HG02870 (cell line): ENCODE measurements around the gene ME3.
"Not testable (repeated sequence)": the region's sequence is repeated elsewhere in the genome, so short reads cannot be mapped to it uniquely, and the experiment has no call there.

Experiments used
- ATAC-seq: cut with Tn5 transposase; IDR thresholded peaks from one replicate; pipeline ENCODE4 v1.9.1; 2021; ENCODE audit warnings: mild to moderate bottlenecking, moderate library complexity; ENCODE audit not compliant: unreplicated experiment

ME3 gene

DNA sequence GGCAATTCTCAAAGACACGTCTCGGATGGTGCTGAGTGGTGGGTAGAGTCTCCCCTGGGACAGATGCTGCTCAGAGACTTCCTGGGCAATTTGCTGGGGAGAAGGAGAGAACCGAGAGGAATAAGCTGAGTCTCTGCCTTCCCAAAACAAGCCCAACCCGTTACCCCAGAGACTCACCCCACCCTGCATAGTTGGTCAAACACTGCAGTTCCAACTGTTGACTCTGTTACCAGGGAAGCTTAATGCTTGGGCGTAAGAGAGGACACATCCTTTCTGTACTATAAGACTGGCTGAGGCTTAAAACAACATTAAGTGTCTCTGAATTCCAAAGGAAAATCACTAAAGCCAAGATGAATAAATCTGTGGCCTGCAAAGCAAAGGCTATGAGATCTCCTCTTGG is 229.6 kb downstream of the ME3 start:
- ATAC-seq = no peak

DNA sequence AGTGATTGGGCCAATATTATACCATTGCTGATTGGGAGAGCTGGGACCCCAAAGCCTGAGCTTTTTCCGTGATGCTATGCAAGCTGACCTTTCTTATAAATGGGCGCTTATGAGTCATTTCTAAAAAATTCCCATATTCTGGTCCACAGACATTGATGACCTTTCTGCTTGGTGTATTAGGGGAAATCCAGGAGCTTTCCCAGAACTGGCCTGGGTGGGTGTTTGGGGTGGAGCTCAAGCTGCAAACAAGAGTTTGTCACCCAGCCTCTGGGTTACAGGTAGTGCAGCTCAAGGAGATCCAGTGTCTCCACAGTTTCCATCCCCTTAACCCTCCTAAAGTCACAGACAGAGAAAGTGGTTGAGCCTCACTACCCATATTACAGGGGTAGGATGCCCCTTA is 230.0 kb downstream of the ME3 start:
- ATAC-seq = no peak

DNA sequence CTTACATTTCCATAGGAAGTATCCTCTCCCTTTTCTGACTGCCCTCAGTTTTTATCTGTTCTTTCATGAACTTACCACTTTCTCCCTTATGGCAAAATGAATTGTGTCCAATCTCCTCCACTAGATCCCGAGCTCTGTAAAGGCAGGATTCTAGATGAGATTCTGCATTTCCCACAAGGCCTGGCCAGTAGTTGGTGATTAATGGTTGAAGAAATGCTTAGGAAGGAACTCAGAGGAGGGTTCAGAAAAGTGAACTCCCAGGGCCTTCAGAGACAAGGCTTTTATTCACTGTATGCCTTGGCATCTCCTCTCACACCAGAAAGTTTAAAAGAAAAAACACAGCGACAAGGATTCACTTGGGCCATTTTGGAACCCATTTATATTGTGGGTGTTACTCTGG is 231.6 kb downstream of the ME3 start:
- ATAC-seq = no peak

DNA sequence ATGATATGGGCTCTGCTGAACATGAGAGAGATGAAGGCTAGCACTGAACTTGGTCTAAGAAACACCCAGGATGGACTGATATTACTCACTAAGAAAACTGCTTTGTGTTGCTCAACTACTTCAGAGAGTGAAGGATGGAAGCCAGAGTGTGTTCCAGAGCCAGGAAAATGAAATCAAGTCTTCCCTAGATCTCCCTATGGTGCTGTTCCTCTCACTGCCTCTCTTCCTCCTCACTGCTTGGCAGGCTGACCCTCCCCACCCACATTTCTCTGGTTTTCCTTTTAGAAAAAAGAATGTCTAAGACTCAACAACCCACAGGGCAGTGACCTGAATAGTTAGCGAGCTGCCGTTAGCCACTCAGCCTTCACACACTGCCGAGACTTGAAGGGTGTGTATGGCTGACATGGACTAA is 232.1 kb downstream of the ME3 start:
- no peak for ATAC-seq

DNA sequence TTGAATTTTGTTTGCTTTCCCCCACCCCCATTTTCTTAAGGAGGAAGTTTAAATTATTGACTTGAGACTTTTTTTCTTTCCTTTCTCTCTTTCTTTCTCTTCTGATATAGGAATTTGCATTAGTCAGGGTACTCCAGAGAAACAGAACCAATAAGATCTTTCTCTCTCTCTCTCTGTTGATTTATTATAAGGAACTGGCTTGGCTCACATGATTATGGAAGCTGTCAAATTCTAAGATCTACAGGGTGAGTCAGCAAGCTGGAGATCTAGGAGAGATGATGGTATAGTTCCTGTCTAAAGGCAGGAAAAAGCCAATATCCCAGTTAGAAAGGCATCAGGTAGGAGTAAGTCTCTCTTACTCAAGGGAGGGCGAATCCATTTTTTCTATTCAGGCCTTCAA is 233.7 kb downstream of the ME3 start:
- ATAC-seq = no peak

DNA sequence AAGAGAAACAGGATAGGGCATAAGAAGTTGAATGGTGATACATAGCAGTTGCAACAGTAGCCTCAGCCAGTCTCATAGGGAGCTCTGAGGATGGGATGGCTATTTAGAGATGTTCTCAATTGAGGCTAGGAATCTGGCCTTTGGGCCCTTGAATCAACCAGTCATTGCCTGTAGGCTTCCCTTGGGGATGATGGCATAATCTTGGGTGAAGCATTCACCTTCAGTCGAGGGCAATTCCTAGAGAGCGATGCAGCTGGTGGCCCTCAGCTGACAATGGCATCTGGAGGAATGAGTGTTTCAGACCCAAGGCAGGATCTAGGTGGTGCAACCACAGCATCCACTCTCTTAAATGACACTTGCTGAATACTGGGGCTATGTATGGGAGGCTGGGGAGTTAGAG is 236.7 kb downstream of the ME3 start:
- no peak for ATAC-seq

DNA sequence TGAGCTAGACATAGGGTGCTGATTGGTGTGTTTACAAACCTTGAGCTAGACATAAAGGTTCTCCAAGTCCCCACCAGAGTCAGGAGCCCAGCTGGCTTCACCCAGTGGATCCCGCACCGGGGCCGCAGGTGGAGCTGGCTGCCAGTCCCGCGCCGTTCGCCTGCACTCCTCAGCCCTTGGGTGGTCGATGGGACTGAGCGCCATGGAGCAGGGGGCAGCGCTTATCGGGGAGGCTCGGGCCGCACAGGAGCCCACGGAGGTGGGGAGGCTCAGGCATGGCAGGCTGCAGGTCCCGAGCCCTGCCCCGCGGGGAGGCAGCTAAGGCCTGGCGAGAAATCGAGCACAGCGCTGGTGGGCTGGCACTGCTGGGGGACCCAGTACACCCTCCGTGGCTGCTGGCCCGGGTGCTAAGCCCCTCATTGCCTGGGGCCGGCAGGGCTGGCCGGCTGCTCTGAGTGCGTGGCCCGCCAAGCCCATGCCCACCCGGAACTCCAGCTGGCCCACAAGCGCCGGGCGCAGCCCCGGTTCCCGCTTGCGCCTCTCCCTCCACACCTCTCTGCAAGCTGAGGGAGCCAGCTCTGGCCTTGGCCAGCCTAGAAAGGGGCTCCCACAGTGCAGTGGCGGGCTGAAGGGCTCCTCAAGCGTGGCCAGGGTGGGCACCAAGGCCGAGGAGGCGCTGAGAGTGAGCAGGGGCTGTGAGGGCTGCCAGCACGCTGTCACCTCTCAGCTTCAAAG is 238.9 kb downstream of the ME3 start:
- ATAC-seq = not testable (repeated sequence)

DNA sequence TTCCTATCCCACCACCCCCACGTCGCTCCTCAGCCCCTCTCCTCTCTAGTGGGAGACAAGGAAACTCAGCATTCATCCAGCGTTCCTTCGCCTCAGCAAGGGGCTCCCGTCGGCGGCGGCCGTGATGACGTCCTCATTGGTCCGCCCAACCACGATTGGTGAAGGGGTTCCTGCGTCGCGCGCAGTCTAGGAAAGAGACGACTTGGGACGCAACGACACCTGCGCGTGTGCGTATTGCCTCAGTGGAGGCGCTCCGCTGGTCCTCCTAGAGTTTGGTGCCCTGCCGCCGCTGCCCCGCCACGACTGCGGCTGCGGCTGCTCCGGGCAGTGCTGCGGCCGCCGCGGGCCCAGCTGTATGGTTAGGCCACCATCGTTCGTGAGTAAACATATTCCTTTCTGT is 241.2 kb downstream of the ME3 start:
- no peak for ATAC-seq

DNA sequence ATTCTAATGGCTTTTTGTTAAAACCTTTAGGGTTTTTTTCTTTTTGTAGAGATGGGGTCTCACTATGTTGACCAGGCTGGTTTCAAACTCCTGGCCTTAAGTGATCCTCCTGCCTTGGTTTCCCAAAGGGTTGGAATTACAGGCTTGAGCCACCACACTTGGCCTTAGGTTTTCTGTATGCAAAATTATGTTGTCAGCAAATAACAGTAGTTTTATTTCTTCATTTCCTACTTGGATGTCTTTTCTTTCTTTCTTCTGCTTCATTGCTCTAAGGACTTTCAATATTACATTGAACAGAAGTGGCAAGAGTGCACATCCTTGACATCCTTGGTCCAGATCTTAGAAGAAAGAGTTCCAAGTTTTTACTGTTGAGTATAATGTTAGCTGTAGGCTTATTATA is 245.0 kb downstream of the ME3 start:
- ATAC-seq = no peak

DNA sequence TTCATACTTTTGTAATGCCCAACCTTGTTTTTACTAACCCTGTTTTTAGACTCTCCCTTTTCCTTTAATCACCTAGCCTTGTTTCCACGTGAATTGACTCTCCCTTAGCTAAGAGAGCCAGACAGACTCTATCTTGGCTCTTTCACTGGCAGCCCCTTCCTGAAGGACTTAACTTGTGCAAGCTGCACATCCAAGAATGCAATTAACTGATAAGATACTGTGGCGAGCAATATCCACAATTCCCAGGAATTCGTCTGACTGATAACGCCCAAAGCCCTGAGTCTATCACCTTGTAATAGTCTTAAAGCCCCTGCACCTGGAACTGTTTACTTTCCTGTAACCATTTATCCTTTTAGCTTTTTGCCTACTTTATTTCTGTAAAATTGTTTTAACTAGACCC is 248.9 kb downstream of the ME3 start:
- ATAC-seq = not testable (repeated sequence)

DNA sequence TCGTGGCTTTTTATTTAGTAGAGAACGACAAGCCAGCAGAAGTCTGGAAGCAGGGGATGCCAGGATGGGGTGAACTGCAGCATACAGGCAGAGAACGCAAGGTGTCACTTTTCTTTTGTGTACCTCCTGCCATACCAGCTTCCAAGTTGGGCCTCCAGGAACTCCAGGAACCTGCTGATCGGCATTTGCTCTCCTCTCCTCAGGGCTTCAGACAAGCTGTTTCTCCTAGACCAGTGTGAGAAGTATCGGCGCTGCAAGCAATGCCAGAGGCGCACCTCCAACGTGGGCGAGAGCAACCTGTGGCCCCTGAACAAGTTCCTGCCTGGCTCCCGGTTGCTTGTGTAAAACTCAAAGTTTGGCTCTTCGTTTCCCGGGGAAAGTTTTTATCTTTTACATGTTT is 250.0 kb downstream of the ME3 start:
- ATAC-seq = no peak

DNA sequence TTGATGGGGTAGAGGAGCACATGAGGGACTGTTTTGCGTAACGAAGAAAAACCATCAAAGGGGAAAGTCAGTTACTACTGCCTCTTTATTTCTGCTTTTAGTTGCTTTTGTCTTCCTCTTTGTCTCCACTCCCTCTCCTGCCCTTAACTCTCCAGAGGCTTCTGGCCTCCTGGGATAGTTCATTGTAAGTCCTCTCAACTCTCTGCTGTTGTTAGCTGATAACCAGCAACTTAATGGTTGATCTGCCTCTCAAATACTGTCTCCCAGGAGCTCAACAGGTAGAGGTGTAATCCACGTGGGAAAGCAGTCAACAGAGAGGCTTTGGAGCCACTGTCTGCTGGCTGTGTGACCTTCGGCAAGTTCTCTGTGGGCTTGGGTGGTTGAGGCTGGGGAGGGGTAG is 250.5 kb downstream of the ME3 start:
- no peak for ATAC-seq

DNA sequence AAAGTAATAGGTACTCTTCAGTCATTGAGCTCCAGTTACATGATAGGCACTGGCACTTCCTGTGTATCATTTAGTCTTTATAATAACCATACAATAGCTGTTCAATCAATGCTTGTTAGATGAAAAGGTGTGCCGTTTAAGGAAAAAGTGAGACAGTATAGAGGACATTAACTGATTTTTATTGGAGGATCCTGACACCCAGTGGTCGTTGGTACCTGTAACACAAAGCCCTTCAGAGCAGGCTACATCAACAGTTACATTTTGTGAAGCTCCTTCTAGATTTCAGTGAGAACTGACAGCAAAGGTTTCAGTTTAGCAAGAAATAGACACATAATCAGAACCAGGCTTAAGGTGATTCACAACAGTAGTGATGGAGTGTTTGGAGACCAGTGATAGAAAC is 253.5 kb downstream of the ME3 start:
- no peak for ATAC-seq

DNA sequence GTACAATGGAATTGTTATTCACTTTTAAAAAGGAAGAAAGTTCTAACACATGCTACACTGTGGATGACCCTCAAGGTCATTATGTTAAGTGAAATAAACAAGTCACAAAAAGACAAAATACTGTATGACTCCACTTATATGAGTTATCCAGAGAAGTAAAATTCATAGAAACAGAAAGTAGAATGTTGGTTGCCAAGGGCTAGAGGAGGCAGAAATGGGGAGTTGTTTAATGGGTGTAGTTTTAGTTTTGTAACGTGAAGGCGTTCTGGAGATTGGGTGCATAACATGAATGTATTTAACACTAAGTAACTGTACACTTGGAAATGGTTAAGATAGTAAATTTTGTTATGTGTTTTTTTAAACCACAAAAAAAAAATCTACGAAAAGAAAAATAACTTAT is 253.9 kb downstream of the ME3 start:
- ATAC-seq = no peak

DNA sequence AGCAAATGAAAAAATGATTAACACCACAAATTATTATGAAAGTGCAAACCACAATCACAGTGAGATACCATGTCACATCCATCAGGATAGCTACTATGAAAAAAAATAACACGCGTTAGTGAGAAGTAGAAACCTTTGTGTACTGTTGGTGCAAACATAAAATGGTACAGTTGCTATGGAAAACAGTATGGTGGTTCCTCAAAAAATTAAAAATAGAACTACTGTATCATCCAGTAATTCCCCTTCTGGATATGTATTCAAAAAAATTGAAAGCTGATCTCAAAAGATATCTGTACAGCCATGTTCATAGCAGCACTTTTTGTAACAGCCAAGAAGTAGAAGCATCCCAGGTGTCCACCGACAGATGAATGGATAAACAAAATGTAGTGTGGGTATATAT is 254.3 kb downstream of the ME3 start:
- ATAC-seq = no peak

DNA sequence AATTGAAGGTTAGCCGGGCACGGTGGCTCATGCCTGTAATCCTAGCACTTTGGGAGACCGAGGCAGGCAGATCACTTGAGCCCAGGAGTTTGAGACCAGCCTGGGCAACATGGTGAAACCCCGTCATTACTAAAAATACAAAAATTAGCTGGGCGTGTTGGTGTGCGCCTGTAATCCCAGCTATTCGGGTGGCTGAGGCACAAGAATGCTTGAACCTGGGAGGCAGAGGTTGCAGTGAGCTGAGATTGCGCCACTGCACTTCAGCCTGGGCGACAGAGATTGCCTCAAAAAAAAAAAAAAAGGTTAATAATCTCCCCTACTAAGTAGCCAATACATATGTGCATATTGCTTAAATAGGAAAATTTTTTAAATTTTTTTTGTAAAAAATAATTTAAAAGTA is 255.5 kb downstream of the ME3 start:
- ATAC-seq = not testable (repeated sequence)

DNA sequence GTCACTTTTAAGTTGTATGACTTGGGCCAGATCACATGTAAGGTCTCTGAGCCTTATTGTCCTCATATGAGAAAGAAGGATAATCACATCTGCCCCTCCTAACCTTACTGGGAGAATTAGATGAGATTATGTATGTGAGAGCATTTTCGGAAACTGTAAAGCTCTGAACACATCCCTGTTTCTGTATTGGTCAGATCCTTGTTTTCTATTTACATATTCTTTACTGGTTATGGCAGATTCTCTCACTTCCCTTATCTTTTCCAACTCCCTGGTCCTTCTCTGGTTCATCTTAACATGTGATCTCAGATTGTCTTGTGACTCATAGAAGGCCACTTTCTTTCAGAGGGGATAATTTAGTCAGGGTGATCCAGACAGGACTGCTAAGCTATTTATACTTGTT is 255.9 kb downstream of the ME3 start:
- ATAC-seq = peak; percentile 41

DNA sequence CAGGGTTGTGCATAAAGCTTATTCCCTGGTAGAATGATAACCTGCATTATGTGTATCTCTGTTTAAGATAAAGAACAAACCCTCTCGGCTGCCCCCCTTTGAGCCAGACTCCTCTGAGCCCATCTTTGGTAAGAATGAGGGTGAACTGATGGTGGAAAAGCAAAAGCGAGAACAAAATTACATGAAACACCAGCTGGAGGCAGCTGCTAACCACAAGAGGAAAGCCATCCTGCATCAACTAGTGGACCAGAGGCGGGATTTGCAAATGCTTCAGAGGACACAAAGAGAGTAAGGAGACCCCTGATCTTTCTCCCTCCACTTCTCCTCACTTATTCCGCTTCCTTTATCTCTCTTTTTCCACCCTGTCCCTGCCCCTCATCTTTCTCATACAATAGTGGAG is 257.4 kb downstream of the ME3 start:
- ATAC-seq = no peak

DNA sequence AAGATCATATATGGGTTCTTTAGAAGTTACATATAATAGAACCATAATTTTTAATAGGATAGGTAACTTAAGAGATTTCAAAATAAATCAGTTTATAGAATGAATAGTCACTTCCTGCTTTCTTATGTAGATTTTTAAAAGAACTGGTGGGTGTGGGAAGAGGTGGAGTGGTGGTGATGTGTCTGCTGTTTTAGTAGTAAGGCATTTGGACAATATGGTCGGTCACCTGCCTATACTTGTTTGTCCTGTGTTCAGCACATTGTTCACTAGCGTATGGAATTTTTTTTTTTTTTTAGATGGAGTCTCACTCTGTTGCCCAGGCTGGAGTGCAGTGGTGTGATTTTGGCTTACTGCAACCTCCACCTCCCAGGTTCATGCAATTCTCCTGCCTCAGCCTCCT is 258.4 kb downstream of the ME3 start:
- ATAC-seq = no peak

DNA sequence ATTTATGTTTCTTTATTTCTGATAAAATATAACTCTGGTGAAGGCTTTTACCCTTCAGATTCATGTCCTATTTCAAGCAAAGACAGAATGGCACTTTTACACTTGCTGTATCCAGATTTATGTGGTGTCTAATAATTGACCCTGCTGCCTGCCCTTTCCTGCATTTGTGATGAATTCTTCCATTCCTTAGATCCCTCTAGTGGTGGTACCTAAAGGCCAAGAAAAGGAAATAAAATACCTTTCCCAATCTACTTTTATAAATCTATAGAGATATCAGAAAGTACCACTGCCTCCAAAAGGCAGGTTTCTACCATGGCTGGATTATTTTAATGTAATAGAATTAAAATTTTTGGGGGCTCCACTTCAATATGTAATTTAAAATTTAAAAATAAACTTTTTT is 263.6 kb downstream of the ME3 start:
- ATAC-seq = no peak

DNA sequence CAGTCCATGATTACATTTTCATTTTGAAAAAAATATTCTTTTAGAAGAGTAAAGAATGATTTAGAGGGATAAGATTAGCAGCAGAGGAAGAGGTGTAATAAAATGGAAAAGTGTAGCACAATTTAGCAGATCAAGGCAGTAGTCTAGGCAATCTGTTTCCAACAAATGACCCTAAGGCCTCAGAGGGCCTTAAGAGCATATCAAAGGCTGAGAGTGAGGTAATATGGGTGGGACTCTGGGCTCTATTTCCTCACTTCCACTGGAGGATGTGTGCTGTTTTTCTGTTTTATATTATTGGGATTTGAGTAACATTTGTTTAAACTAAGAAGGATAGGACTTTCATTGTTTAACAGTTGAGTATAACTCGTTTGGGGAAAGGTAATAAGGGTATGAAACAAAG is 269.0 kb downstream of the ME3 start:
- ATAC-seq = no peak

DNA sequence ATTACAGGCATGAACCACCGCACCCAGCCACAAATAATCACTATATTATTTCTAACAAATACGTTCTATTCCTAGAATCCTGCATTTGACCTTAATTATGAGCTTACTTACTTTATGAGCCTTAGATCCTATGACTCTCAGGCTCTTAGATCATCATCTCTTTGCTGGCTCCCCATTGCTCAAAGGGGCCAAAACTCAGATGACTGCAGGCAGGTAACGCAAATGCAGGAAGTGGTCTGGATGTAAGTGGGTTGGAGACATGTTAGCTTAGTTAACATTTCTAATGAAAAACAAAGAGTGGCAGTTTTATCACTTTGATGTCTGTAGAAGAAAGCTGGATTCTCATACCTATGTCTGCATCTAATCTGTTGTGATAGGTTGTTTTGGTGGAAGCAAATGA is 274.3 kb downstream of the ME3 start:
- ATAC-seq = no peak

DNA sequence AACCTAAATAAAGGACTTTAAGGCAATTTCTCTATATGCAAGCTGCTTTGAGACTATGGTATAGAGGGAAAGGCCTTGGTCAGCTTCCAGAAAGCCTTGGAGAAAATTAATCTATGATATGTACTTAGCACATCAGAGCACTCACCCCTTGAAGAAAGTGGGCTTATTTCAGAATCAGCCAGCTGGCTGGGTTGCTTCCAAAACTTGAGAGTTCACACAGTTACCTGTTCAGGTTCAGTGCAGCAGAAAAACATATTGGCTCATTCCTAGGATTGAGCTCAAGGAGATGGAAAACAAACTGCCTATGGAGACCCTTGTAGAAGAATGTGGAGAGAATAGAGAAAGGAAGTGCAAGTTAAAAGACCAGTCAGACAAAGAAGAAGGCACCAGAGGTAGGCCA is 275.1 kb downstream of the ME3 start:
- ATAC-seq = no peak
